ENCODE data around the gene ABCB7.

GRCh38 chrX:75131973-75132627 lies 24.0 kb downstream of the ABCB7 start:
- TF ChIP-seq CTCF (IDR thresholded peaks at IDR 0.05; ENCODE audit: low read depth, low read length, missing input control) = no peak
- no peak for TF ChIP-seq MAX (IDR thresholded peaks at IDR 0.05)
- no peak for TF ChIP-seq GABPA (IDR thresholded peaks at IDR 0.05 in 1 of 2, conservative IDR thresholded peaks at IDR 0.05 in 1 of 2)
- TF ChIP-seq FOXA1 (IDR thresholded peaks at IDR 0.05) = no peak
- TF ChIP-seq TAF1 (conservative IDR thresholded peaks at IDR 0.05) = no peak

Measured in liver (tissue), 3 donors.